ENCODE data around the gene DOCK4. TPM values are rescaled to one million over a fixed set of nuclear protein-coding genes. Genes with fewer than 3 reads are reported as not detected.
A peak's percentile ranks its signal among the peaks of the same experiment; 100 is the strongest.

DOCK4 gene
- total RNA-seq, 1 donor from 2014 or later: 100 TPM

- H3K27ac ChIP-seq: no peak overlapping the region
- H3K27me3 ChIP-seq: no peaks in the 10 kb centered on the region
- no peaks in the 10 kb centered on the region for H3K9me3 ChIP-seq
- no peak for TF ChIP-seq CTCF (IDR thresholded peaks at IDR 0.05)
- intact Hi-C loops (cut with DNase I): no loop called here
- peaks cover 53% of the 10 kb centered on the region for H3K36me3 ChIP-seq
- DNase-seq (no peak), ATAC-seq (no peak)
- H3K4me1 ChIP-seq: peaks cover 12% of the 10 kb centered on the region
- no peak overlapping the region for H3K4me3 ChIP-seq
Observed at GRCh38 chr7:111734954-111735660, 471.1 kb downstream of the DOCK4 start.

- intact Hi-C loops (cut with DNase I): no loop called here
- no peak for DNase-seq
- no peak for TF ChIP-seq CTCF (IDR thresholded peaks at IDR 0.05)
- Histone ChIP-seq H3K36me3 (peaks cover 54% of the 10 kb centered on the region), H3K27ac (no peak overlapping the region), H3K4me1 (peaks cover 12% of the 10 kb centered on the region), H3K4me3 (no peak overlapping the region), H3K9me3 (no peaks in the 10 kb centered on the region), H3K27me3 (no peaks in the 10 kb centered on the region)
- ATAC-seq: no peak
Observed at GRCh38 chr7:111732923-111733322, 473.3 kb downstream of the DOCK4 start.

- peaks cover 57% of the 10 kb centered on the region for H3K36me3 ChIP-seq
- no peaks in the 10 kb centered on the region for H3K27me3 ChIP-seq
- ATAC-seq (no peak), DNase-seq (no peak)
- H3K4me3 ChIP-seq: no peak overlapping the region
- H3K27ac ChIP-seq: no peak overlapping the region
- no peaks in the 10 kb centered on the region for H3K9me3 ChIP-seq
- H3K4me1 ChIP-seq: peaks cover 5% of the 10 kb centered on the region
- intact Hi-C loops (cut with DNase I): no loop called here
- peak; percentile 15 for TF ChIP-seq CTCF (IDR thresholded peaks at IDR 0.05)
Observed at GRCh38 chr7:111730476-111731300, 475.5 kb downstream of the DOCK4 start.

GRCh38 chr7:111730057-111730456 is 476.1 kb downstream of the DOCK4 start:
- ATAC-seq: no peak
- intact Hi-C loops (cut with DNase I): no loop called here
- TF ChIP-seq CTCF (IDR thresholded peaks at IDR 0.05): no peak

GRCh38 chr7:111729483-111729882 is 476.7 kb downstream of the DOCK4 start:
- intact Hi-C loops (cut with DNase I): no loop called here
- peaks cover 57% of the 10 kb centered on the region for H3K36me3 ChIP-seq
- ATAC-seq: no peak
- H3K4me3 ChIP-seq: no peak overlapping the region
- H3K4me1 ChIP-seq: no peaks in the 10 kb centered on the region
- no peak for TF ChIP-seq CTCF (IDR thresholded peaks at IDR 0.05)
- no peak for DNase-seq
- H3K27ac ChIP-seq: no peak overlapping the region
- no peaks in the 10 kb centered on the region for H3K27me3 ChIP-seq
- H3K9me3 ChIP-seq: no peaks in the 10 kb centered on the region

More at GRCh38 chr7:111730057-111730456, 476.1 kb downstream of the DOCK4 start:
- DNase-seq: no peak
- Histone ChIP-seq H3K27me3 (no peaks in the 10 kb centered on the region), H3K4me1 (no peaks in the 10 kb centered on the region), H3K9me3 (no peaks in the 10 kb centered on the region), H3K36me3 (peaks cover 57% of the 10 kb centered on the region), H3K4me3 (no peak overlapping the region), H3K27ac (no peak overlapping the region)

All from upper lobe of right lung (tissue), 1 donor.